HG02623 (cell line): ENCODE data around the gene PRKRIP1.
"Not testable (repeated sequence)": the region's sequence is repeated elsewhere in the genome, so short reads cannot be mapped to it uniquely, and the experiment has no call there.

Experiments used
- ATAC-seq: cut with Tn5 transposase; IDR thresholded peaks from one replicate; pipeline ENCODE4 v1.9.1; 2021; ENCODE audit warnings: moderate library complexity; ENCODE audit not compliant: unreplicated experiment

PRKRIP1 gene

DNA sequence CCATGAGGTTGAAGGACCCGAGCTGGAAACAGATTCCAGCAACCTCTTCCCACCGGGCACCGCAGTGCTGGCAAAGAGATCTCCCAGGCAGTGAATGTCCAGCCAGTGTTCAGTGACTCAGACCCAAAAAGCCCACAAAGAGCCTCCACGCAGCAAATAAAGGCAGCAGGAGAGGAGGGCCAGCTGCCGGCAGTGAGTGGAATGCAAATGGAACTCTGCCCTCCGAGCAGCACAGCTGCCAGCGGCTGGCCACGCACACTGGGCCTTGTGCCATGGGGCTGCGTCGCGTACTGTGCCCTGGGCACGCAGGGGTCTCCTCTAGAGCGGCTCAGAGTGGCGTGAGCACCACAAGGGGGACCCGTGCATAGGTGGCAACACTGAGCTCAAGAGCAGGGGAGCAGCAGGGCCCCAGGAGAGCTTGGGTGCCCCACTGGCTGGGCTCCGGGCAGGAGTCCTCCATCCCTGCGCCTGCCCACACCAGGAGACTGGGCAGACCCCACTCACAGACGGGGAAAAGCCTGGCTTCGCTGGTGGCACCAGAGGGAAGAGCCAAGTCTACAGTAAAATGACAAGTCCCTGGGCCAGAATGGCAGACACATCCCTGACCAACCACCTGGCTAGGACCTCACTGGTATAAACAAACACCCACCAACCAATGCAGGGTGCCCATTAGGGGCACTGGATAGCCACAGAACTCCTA lies 78.7 kb downstream of the PRKRIP1 start:
- not testable (repeated sequence) for ATAC-seq
